ENCODE results near the gene STYX. TPM values are rescaled to one million over a fixed set of nuclear protein-coding genes. Genes with fewer than 3 reads are reported as not detected.

The STYX gene, protein sequence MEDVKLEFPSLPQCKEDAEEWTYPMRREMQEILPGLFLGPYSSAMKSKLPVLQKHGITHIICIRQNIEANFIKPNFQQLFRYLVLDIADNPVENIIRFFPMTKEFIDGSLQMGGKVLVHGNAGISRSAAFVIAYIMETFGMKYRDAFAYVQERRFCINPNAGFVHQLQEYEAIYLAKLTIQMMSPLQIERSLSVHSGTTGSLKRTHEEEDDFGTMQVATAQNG
- total RNA-seq (2021; fragmentation: NEBNext Ultra II Directional; extraction: Animal tissue kit (Norgen Biotek cat#: 25700)) (26.6 and 29.0 TPM in 2 replicates), polyA plus RNA-seq (2011; rRNA removed) (5.6 and 8.3 TPM in 2 replicates), polyA minus RNA-seq (2011; rRNA and poly(A)+ RNA removed) (7.3 and 9.1 TPM in 2 replicates)
- 10.1 TPM for polyA plus RNA-seq (2011; cell fraction: cytosol; rRNA removed)
- 3.0 TPM for polyA plus RNA-seq (2011; cell fraction: nucleus; rRNA removed)
- polyA plus RNA-seq (2012, experiment 1 of 2) = 5.3 to 10.9 TPM (median 6.2 TPM) in 4 replicates
- 1.3 TPM for polyA plus RNA-seq (2012, experiment 2 of 2)
- 20.4 TPM for polyA plus RNA-seq (2013, experiment 1 of 2)
- 19.5 TPM for polyA plus RNA-seq (2013, experiment 2 of 2)
- 11.1 TPM for polyA minus RNA-seq (2011; cell fraction: cytosol; rRNA and poly(A)+ RNA removed)
- polyA minus RNA-seq (2011; cell fraction: nucleus; rRNA and poly(A)+ RNA removed) = 11.0 TPM
- long read RNA-seq, experiment 1, full-length matches to known transcripts = 13 of 33 reads
- long read RNA-seq, experiment 1, partial matches to known transcripts = 17 of 33 reads
- long read RNA-seq, experiment 1, other reads (novel, unspliced or antisense) = 3 of 33 reads
- long read RNA-seq, experiment 2, full-length matches to known transcripts = 17 of 20 reads
- long read RNA-seq, experiment 2, partial matches to known transcripts = 0 of 20 reads
- long read RNA-seq, experiment 2, other reads (novel, unspliced or antisense) = 3 of 20 reads

GRCh38 chr14:52729925-52730708, at the start of gene STYX:
TSS of gene STYX (plus strand) at chr14:52730166. CDS start at chr14:52730475, 309 bp downstream.
- Histone ChIP-seq H3K18ac (ENCODE audit: extremely low read depth, low read length) (peak within 1 kb of the TSS; percentile 88), H4K91ac (replicated peaks; ENCODE audit: insufficient read length, low read length) (no peak within 1 kb of the TSS), H3K9ac (replicated peaks in 1 of 4; ENCODE audit: extremely low read depth in 1 of 4, low read depth in 3 of 4, low read length in 3 of 4) (peak within 1 kb of the TSS; percentile 80 to 88 (median 84)), H2BK5ac (ENCODE audit: low read depth, low read length) (peak within 1 kb of the TSS; percentile 91), H3K14ac (ENCODE audit: insufficient read length) (no peak within 1 kb of the TSS), H2BK20ac (ENCODE audit: low read length) (no peak within 1 kb of the TSS), H3K56ac (replicated peaks; ENCODE audit: insufficient read length, low read depth, low read length) (no peak within 1 kb of the TSS), H3K27ac (ENCODE audit: low read depth, low read length) (peak within 1 kb of the TSS; percentile 79), H3K4me1 (replicated peaks in 1 of 4; ENCODE audit: control insufficient read depth in 3 of 4, insufficient read depth in 4 of 4, low read length in 3 of 4) (peaks cover 0 to 4% (median 3%) of the 10 kb centered on the region in 4 experiments; a peak in 4 of 7 replicates), H3K79me1 (ENCODE audit: low read depth, low read length) (0 out of 2 replicates have a peak, but pooled peaks cover 2% of the 10 kb centered on the region), H3K9me3 (ENCODE audit: insufficient read depth in 2 of 2, low read depth in 1 of 2, low read length in 1 of 2) (no peaks in the 10 kb centered on the region), H2AK5ac (ENCODE audit: low read depth, low read length) (no peak within 1 kb of the TSS), H3K23ac (ENCODE audit: insufficient read length) (no peak within 1 kb of the TSS), H2AFZ (ENCODE audit: low read length) (peak within 1 kb of the TSS; percentile 66; the same call in 1 of the 2 replicates), H3K36me3 (ENCODE audit: control insufficient read depth in 2 of 4, insufficient read depth in 4 of 4, low read length in 3 of 4) (peaks cover 3 to 27% (median 9%) of the 10 kb centered on the region in 4 experiments; a peak in 5 of 8 replicates), H4K8ac (ENCODE audit: extremely low read depth, insufficient read depth, low read length) (peak within 1 kb of the TSS; percentile 92), H3K79me2 (ENCODE audit: control insufficient read depth in 1 of 2, insufficient read depth in 2 of 2, low read length in 2 of 2) (peaks cover 0 to 35% of the 10 kb centered on the region in 2 experiments; a peak in 2 of 4 replicates), H4K5ac (ENCODE audit: insufficient read length, low read depth, low read length) (peak within 1 kb of the TSS; percentile 89), H3K4me3 (ENCODE audit: extremely low read depth in 1 of 4, insufficient read depth in 2 of 4, low read depth in 3 of 4, low read length in 4 of 4) (peak within 1 kb of the TSS; percentile 91 to 97 (median 94)), H3K4ac (replicated peaks; ENCODE audit: insufficient read length, low read depth, low read length) (no peak within 1 kb of the TSS), H4K20me1 (replicated peaks in 1 of 2; ENCODE audit: control insufficient read depth in 1 of 2, insufficient read depth in 2 of 2, low read length in 2 of 2) (peaks cover 0 to 2% of the 10 kb centered on the region in 2 experiments), H3K23me2 (ENCODE audit: low read depth, low read length) (no peaks in the 10 kb centered on the region), H2BK15ac (ENCODE audit: low read length) (no peak within 1 kb of the TSS), H2BK120ac (replicated peaks; ENCODE audit: low read depth, low read length) (no peak within 1 kb of the TSS), H3K4me2 (ENCODE audit: insufficient read depth in 1 of 2, low read depth in 2 of 2, low read length in 2 of 2) (peak within 1 kb of the TSS; percentile 74 to 80), H2BK12ac (ENCODE audit: low read depth, low read length) (peak within 1 kb of the TSS; percentile 33; the same call in 1 of the 2 replicates), H3K27me3 (replicated peaks in 1 of 4; ENCODE audit: control insufficient read depth in 3 of 4, extremely low read depth in 1 of 4, insufficient read depth in 3 of 4, low read length in 3 of 4) (no peaks in the 10 kb centered on the region)
- DNase-seq (ENCODE audit: low read depth in 1 of 2, low spot score in 2 of 2) (peak; percentile 94 to 97), FAIRE-seq (no peak)
- POLR2A ChIA-PET (ENCODE audit: partially characterized antibody) = interaction anchor here (0.8 to 3.1 kb wide), 8 partner anchors 12 to 617 kb away, joined by 3 to 12 read pairs (median 8); partner anchors contain the start of genes GNPNAT1, PSMC6 and TXNDC16
- CTCF ChIA-PET (ENCODE audit: partially characterized antibody) = interaction anchor here (1.2 kb wide), 1 partner anchor 20 kb away, joined by 5 read pairs; no protein-coding TSS in a partner anchor
- 2% methylated on average over 44 of the region's 72 CpGs; no CpG with 5 or more reads in 1 of the 2 experiments for WGBS, 2 experiments (ENCODE audit: extremely low coverage in 1 of 2, insufficient coverage in 1 of 2, insufficient read length in 1 of 2, insufficient replicate concordance in 2 of 2, low coverage in 1 of 2, low lambda C conversion rate in 2 of 2, missing lambda C conversion rate in 1 of 2)
- TF ChIP-seq JUND (IDR thresholded peaks at IDR 0.05; ENCODE audit: low read length) (no peak), CREB1 (IDR thresholded peaks at IDR 0.05) (peak; percentile 69), PHF8 (conservative IDR thresholded peaks at IDR 0.05; ENCODE audit: low read depth, low read length) (peak; percentile 90), RBBP5 (IDR thresholded peaks at IDR 0.05; ENCODE audit: borderline replicate concordance, low read depth, low read length) (peak; percentile 95), E2F6 (IDR thresholded peaks at IDR 0.05) (no peak), TBP (IDR thresholded peaks at IDR 0.05; ENCODE audit: low read depth, low read length) (peak; percentile 77; the same call in 1 of the 2 replicates)

All from H1 (cell line).